ENCODE data around the gene ZNF593OS. TPM values are rescaled to one million over a fixed set of nuclear protein-coding genes. Genes with fewer than 3 reads are reported as not detected.
A peak's percentile ranks its signal among the peaks of the same experiment; 100 is the strongest.

The ZNF593OS gene
- total RNA-seq, 1 donor from 2014 or later: not detected

DNA sequence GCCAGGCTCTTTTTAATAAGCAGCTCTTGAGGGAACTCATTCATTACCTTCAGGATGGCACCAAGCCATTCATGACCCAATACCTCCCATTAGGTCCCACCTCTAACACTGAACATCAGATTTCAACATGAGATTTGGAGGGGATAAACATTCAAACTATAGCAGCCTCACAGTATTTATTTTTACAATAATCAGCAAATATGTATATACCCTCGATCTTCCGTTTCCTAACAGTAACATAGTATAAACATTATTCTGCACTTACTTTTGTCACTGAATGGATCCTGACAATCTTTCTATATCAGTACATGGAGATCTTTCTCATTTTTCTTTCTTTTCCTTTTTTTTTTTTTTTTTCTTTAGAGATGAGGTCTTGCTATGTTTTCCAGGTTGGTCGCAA is 24.2 kb upstream of the ZNF593OS start:
- TF ChIP-seq, protein P1, sequence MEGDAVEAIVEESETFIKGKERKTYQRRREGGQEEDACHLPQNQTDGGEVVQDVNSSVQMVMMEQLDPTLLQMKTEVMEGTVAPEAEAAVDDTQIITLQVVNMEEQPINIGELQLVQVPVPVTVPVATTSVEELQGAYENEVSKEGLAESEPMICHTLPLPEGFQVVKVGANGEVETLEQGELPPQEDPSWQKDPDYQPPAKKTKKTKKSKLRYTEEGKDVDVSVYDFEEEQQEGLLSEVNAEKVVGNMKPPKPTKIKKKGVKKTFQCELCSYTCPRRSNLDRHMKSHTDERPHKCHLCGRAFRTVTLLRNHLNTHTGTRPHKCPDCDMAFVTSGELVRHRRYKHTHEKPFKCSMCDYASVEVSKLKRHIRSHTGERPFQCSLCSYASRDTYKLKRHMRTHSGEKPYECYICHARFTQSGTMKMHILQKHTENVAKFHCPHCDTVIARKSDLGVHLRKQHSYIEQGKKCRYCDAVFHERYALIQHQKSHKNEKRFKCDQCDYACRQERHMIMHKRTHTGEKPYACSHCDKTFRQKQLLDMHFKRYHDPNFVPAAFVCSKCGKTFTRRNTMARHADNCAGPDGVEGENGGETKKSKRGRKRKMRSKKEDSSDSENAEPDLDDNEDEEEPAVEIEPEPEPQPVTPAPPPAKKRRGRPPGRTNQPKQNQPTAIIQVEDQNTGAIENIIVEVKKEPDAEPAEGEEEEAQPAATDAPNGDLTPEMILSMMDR (conservative IDR thresholded peaks at IDR 0.05; ENCODE audit: low read depth, low read length): no peak
- no peak overlapping the region for H3K4me3 ChIP-seq (ENCODE audit: low read depth, low read length)
- no peak for DNase-seq (ENCODE audit: low read depth)

- no peak for DNase-seq (ENCODE audit: low read depth)
- TF ChIP-seq, protein P1 (conservative IDR thresholded peaks at IDR 0.05; ENCODE audit: low read depth, low read length): no peak
- no peak overlapping the region for H3K4me3 ChIP-seq (ENCODE audit: low read depth, low read length)
Observed at GRCh38 chr1:26191739-26192138, 20.1 kb upstream of the ZNF593OS start.

GRCh38 chr1:26190373-26190987 is 18.8 kb upstream of the ZNF593OS start, which contains the start of gene CATSPER4:
CATSPER4 (plus strand) TSS chr1:26190602; CDS start chr1:26190628, 26 bp downstream.
- no peak within 1 kb of the TSS for H3K4me3 ChIP-seq (ENCODE audit: low read depth, low read length)
- TF ChIP-seq, protein P1 (conservative IDR thresholded peaks at IDR 0.05; ENCODE audit: low read depth, low read length): peak; percentile 34
- no peak for DNase-seq (ENCODE audit: low read depth)

DNA sequence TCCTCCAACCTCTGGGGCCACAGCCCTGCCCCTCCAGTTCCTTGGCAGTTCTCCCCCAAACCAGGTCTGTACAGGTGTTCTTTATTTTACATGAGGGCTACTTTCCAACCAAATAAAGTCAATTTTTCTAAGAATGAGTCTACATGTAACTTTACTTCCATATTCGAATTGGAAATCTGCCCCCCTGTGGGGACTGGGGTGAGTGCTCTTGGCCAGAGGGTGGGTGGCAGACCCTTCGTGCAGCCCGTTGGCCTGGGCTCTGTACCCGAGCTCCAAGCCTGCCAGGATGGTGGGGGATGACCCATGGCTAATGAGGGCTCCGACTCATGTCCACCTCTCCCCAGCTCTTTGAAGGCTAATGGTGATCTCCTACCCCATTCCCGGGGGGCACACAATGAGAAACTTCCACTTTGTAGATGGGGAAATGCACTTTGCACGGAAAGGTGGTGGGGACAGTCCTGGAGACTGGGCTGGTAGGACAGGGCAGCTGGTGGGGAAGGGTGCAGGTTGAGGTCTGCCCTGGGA is 18.2 kb upstream of the ZNF593OS start:
- DNase-seq (ENCODE audit: low read depth): no peak
- TF ChIP-seq, protein P1 (conservative IDR thresholded peaks at IDR 0.05; ENCODE audit: low read depth, low read length): no peak
- no peak overlapping the region for H3K4me3 ChIP-seq (ENCODE audit: low read depth, low read length)

DNA sequence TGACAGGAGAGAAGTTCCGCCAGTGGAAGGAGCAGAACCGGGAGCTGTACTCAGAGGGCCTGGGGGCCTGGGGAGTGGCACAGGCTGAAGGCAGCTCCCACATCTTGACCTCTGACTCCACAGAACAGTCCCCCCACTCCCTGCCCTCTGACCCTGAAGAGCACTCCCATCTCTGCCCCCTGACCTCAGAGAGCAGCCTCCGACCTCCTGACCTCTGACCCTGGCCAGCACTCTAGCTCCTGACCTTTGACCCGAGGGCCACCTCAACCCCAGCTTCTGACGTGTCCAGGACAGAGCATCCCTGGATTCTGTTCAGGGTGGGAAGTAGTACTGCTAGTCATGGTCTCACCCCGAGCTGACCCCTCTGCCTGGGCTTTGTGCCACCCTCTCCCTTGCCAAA is 17.7 kb upstream of the ZNF593OS start:
- TF ChIP-seq, protein P1 (conservative IDR thresholded peaks at IDR 0.05; ENCODE audit: low read depth, low read length): no peak
- DNase-seq (ENCODE audit: low read depth): no peak
- no peak overlapping the region for H3K4me3 ChIP-seq (ENCODE audit: low read depth, low read length)

DNA sequence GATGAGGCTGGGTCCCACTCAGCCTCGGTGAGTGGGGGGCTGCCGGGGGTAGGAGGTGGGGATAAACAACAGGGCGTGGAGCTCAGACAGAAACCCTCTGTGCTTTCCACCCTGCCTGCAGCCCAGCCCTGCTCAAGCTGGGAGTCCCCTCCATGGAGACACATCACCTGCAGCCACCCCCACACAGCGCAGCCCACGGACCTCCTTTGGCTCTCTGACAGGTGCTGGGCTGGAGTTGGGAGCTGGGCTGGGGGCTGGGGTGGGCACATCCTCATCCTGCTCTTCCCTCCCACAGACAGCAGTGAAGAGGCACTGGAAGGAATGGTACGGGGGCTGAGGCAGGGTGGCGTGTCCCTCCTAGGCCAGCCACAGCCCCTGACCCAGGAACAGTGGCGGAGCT is 16.8 kb upstream of the ZNF593OS start:
- no peak for DNase-seq (ENCODE audit: low read depth)
- TF ChIP-seq, protein P1 (conservative IDR thresholded peaks at IDR 0.05; ENCODE audit: low read depth, low read length): no peak
- no peak overlapping the region for H3K4me3 ChIP-seq (ENCODE audit: low read depth, low read length)

- DNase-seq (ENCODE audit: low read depth): no peak
- TF ChIP-seq, protein P1 (conservative IDR thresholded peaks at IDR 0.05; ENCODE audit: low read depth, low read length): no peak
- no peak overlapping the region for H3K4me3 ChIP-seq (ENCODE audit: low read depth, low read length)
Observed at GRCh38 chr1:26187882-26188281, 16.2 kb upstream of the ZNF593OS start.
